ENCODE data around the gene ONECUT2.

The ONECUT2 gene

DNA sequence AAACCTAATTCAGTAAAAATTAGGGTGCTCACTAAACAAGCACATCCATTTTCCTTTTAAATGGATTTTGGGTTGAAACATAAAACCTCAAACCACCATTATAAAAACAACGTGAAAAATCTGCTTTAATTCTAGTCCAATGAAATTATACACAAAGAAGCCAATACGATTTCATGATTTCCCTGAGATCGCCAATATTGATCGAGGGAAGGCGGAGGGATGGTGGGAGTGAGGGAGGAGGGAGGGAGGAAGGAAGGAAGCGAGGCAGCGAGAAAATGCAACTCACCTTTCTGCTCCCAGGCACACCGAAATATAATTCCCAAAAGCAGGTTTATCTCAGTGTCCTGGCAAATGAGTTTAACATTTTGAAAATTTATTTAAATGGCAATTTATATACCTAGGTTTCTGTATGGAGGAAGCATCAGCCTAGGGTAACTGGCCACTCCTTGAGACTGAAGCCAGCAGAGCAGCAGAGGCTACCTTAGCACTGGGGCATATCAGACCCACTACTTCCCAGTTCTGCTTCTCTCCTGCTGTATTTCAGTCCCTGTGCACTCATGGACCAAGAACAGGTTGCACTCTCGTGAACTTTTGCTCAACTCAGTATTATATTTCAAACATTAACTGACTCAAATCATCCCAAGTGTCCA lies 2.3 kb upstream of the ONECUT2 start:
- TF ChIP-seq, protein P1, sequence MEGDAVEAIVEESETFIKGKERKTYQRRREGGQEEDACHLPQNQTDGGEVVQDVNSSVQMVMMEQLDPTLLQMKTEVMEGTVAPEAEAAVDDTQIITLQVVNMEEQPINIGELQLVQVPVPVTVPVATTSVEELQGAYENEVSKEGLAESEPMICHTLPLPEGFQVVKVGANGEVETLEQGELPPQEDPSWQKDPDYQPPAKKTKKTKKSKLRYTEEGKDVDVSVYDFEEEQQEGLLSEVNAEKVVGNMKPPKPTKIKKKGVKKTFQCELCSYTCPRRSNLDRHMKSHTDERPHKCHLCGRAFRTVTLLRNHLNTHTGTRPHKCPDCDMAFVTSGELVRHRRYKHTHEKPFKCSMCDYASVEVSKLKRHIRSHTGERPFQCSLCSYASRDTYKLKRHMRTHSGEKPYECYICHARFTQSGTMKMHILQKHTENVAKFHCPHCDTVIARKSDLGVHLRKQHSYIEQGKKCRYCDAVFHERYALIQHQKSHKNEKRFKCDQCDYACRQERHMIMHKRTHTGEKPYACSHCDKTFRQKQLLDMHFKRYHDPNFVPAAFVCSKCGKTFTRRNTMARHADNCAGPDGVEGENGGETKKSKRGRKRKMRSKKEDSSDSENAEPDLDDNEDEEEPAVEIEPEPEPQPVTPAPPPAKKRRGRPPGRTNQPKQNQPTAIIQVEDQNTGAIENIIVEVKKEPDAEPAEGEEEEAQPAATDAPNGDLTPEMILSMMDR (conservative IDR thresholded peaks at IDR 0.05; ENCODE audit: low read length) = no peak

DNA sequence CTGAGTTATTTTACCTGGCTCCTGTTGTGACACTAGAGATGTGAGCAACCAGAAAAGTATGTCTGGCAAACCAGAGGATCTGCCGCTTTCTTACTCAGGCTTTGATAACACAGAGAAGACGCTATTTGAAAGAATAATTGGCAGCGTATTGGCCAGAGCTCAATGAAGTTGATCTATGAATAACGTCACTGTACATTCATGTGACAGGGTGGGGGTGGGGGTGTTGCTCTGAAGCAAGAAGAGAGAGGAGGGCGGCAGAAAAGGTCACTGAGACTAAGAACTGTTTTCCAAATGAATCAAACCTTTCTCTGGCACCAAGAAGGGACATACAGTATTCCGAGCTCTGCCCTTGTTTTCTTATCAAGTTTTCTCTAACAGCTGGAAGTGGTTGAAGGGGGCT lies 1.7 kb upstream of the ONECUT2 start:
- H3K4me3 ChIP-seq (ENCODE audit: low read length) = no peak overlapping the region
- no peak for DNase-seq (ENCODE audit: low read depth)
- TF ChIP-seq, protein P1 (conservative IDR thresholded peaks at IDR 0.05; ENCODE audit: low read length) = no peak

More for the DNA sequence above, 2.3 kb upstream of the ONECUT2 start:
- no peak overlapping the region for H3K4me3 ChIP-seq (ENCODE audit: low read length)
- no peak for DNase-seq (ENCODE audit: low read depth)

DNA sequence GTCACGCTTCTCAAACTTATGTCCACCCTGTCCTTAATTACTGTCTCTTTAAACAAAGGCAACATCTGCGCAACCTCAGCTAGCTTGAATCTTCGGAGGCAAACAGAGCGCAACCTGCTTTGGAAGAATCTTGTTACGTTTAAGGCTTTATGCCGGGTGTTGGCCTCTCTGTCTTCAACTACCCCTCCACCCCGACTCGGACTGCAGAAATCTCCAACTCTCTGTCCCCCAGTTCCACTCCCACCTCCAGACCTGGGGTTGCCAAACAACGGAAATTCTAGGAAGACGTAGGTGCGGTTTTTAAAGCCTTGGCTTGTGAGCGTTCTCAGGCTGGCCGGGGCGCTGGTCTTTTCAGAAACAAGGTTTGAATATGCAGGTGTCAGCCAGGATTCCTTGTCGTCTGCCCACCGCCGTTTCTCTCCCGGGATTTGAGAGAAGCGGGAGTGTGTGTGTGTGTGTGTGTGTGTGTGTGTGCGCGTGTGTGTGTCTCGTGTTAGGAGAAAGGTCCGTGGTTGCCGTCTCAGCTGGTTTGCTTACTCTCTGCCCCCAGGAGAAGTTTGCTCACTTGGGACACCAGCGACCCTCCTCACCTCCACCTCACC lies 1.1 kb upstream of the ONECUT2 start:
- TF ChIP-seq, protein P1 (conservative IDR thresholded peaks at IDR 0.05; ENCODE audit: low read length) = no peak
- H3K4me3 ChIP-seq (ENCODE audit: low read length) = peak overlapping the region; percentile 13
- no peak for DNase-seq (ENCODE audit: low read depth)

DNA sequence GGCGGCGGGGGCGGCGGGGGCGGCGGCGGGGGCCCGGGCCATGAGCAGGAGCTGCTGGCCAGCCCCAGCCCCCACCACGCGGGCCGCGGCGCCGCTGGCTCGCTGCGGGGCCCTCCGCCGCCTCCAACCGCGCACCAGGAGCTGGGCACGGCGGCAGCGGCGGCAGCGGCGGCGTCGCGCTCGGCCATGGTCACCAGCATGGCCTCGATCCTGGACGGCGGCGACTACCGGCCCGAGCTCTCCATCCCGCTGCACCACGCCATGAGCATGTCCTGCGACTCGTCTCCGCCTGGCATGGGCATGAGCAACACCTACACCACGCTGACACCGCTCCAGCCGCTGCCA lies 644 bp downstream of the ONECUT2 start:
- H3K4me3 ChIP-seq (ENCODE audit: low read length) = no peak overlapping the region
- no peak for DNase-seq (ENCODE audit: low read depth)
- TF ChIP-seq, protein P1 (conservative IDR thresholded peaks at IDR 0.05; ENCODE audit: low read length) = no peak

DNA sequence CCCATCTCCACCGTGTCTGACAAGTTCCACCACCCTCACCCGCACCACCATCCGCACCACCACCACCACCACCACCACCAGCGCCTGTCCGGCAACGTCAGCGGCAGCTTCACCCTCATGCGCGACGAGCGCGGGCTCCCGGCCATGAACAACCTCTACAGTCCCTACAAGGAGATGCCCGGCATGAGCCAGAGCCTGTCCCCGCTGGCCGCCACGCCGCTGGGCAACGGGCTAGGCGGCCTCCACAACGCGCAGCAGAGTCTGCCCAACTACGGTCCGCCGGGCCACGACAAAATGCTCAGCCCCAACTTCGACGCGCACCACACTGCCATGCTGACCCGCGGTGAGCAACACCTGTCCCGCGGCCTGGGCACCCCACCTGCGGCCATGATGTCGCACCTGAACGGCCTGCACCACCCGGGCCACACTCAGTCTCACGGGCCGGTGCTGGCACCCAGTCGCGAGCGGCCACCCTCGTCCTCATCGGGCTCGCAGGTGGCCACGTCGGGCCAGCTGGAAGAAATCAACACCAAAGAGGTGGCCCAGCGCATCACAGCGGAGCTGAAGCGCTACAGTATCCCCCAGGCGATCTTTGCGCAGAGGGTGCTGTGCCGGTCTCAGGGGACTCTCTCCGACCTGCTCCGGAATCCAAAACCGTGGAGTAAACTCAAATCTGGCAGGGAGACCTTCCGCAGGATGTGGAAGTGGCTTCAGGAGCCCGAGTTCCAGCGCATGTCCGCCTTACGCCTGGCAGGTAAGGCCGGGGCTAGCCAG lies 1.2 kb downstream of the ONECUT2 start:
- no peak overlapping the region for H3K4me3 ChIP-seq (ENCODE audit: low read length)
- DNase-seq (ENCODE audit: low read depth) = no peak
- TF ChIP-seq, protein P1 (conservative IDR thresholded peaks at IDR 0.05; ENCODE audit: low read length) = no peak

DNA sequence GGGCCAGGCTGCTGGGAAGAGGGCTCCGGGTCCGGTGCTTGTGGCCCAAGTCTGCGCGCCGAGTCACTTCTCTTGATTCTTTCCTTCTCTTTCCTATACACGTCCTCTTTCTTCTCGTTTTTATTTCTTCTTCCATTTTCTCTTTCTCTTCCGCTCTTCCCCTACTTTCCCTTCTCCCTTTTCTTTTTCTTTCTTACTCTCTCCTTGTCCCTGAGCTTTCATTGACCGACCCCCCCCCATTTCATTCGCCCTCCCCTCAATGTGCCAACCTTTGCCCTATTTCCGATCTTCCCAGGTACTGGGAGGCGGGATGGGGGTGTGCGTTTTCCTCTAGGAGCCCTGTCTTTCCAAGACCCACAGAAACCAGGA lies 1.8 kb downstream of the ONECUT2 start:
- no peak for DNase-seq (ENCODE audit: low read depth)
- H3K4me3 ChIP-seq (ENCODE audit: low read length) = no peak overlapping the region
- TF ChIP-seq, protein P1 (conservative IDR thresholded peaks at IDR 0.05; ENCODE audit: low read length) = no peak

DNA sequence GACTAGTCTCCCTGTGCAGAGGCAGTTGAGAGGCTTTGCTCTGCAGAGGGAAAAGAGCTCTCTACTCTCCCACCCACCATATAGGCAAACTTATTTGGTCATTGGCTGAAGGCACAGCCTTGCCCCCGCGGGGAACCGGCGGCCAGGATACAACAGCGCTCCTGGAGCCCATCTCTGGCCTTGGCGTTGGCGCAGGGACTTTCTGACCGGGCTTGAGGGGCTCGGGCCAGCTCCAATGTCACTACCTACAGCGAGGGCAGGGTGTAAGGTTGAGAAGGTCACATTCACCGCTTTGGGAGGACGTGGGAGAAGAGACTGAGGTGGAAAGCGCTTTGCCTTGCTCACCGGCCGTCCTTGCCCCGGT lies 2.2 kb downstream of the ONECUT2 start:
- TF ChIP-seq, protein P1 (conservative IDR thresholded peaks at IDR 0.05; ENCODE audit: low read length) = no peak
- no peak for DNase-seq (ENCODE audit: low read depth)

More for the DNA sequence above, 2.2 kb downstream of the ONECUT2 start:
- no peak overlapping the region for H3K4me3 ChIP-seq (ENCODE audit: low read length)
